GM12892 (cell line): Measurements from ENCODE around the gene ORMDL2. TPM values are rescaled to one million over a fixed set of nuclear protein-coding genes. Genes with fewer than 3 reads are reported as not detected.

Experiments used
- DNase-seq: peaks from one replicate; pipeline ENCODE4 v3.0.0; 2011; ENCODE audit not compliant: insufficient read length
- FAIRE-seq: peaks from 2 replicates; lab custom pipeline; 2011; peaks lifted over from hg19 to GRCh38; lab: Jason Lieb, UNC
- POLR2A ChIP-seq: IDR thresholded peaks from 2 replicates; pipeline ENCODE4 v1.6.1; 2011; ENCODE audit warnings: low read depth, low read length, control low read depth
- POLR2AphosphoS5 ChIP-seq: IDR thresholded peaks from 2 replicates; pipeline ENCODE4 v1.6.1; 2011; ENCODE audit warnings: low read depth, low read length, control low read depth
- TAF1 ChIP-seq: IDR thresholded peaks from 2 replicates; pipeline ENCODE4 v1.6.1; 2011; ENCODE audit warnings: low read depth, mild to moderate bottlenecking, control low read depth, low read length, borderline replicate concordance
- polyA plus RNA-seq: library from polyadenylated mRNA; unstranded; fragments of >200 nt; gene quantifications from one replicate; pipeline ENCODE4 v1.2.1, GENCODE V29; 2012; ENCODE audit warnings: missing spikeins, inconsistent platforms; ENCODE audit not compliant: missing spikeins

The ORMDL2 gene
- 43.4 TPM for polyA plus RNA-seq

- FAIRE-seq (peak; percentile 94), DNase-seq (peak; percentile 90)
- TF ChIP-seq POLR2A (peak; percentile 81), POLR2AphosphoS5 (peak; percentile 91), TAF1 (peak; percentile 81; the same call in 1 of the 2 replicates)
Measured at GRCh38 chr12:55817345-55818139, at the start of gene ORMDL2, which contains the start of gene SARNP. TSS of gene ORMDL2 (plus strand) at chr12:55818041. CDS start at chr12:55819000, 959 bp downstream. TSS of gene SARNP (minus strand) at chr12:55817724. CDS start at chr12:55817701, 23 bp downstream.

GRCh38 chr12:55771736-55772135 is 46.1 kb upstream of the ORMDL2 start:
- no peak for TF ChIP-seq POLR2AphosphoS5
- TF ChIP-seq POLR2A = no peak
- no peak for TF ChIP-seq TAF1
- FAIRE-seq = no peak
- DNase-seq = no peak

GRCh38 chr12:55777856-55778255 is 40.0 kb upstream of the ORMDL2 start:
- no peak for DNase-seq
- FAIRE-seq = no peak
- no peak for TF ChIP-seq POLR2A
- TF ChIP-seq TAF1 = no peak

GRCh38 chr12:55780685-55781084 is 37.2 kb upstream of the ORMDL2 start:
- DNase-seq = no peak
- no peak for TF ChIP-seq POLR2AphosphoS5
- no peak for TF ChIP-seq TAF1
- TF ChIP-seq POLR2A = no peak

GRCh38 chr12:55788546-55788945 is 29.3 kb upstream of the ORMDL2 start:
- no peak for DNase-seq
- TF ChIP-seq TAF1 (no peak), POLR2AphosphoS5 (no peak), POLR2A (no peak)
- no peak for FAIRE-seq

More at GRCh38 chr12:55780685-55781084, 37.2 kb upstream of the ORMDL2 start:
- no peak for FAIRE-seq

GRCh38 chr12:55789171-55789570 is 28.7 kb upstream of the ORMDL2 start:
- FAIRE-seq (no peak), DNase-seq (no peak)
- no peak for TF ChIP-seq TAF1
- no peak for TF ChIP-seq POLR2AphosphoS5
- TF ChIP-seq POLR2A = no peak

- no peak for TF ChIP-seq TAF1
- no peak for TF ChIP-seq POLR2AphosphoS5
- TF ChIP-seq POLR2A = no peak
- no peak for FAIRE-seq
- DNase-seq = no peak
Measured at GRCh38 chr12:55789893-55790292, 27.9 kb upstream of the ORMDL2 start.

- TF ChIP-seq TAF1 (no peak), POLR2A (no peak)
- FAIRE-seq = no peak
Measured at GRCh38 chr12:55795950-55796349, 21.9 kb upstream of the ORMDL2 start.

GRCh38 chr12:55797068-55797467 is 20.8 kb upstream of the ORMDL2 start:
- no peak for TF ChIP-seq TAF1
- TF ChIP-seq POLR2AphosphoS5 = no peak
- TF ChIP-seq POLR2A = no peak
- DNase-seq (no peak), FAIRE-seq (no peak)

More at GRCh38 chr12:55795950-55796349, 21.9 kb upstream of the ORMDL2 start:
- DNase-seq = no peak

- FAIRE-seq = no peak
- no peak for DNase-seq
- TF ChIP-seq POLR2A = no peak
- no peak for TF ChIP-seq TAF1
- no peak for TF ChIP-seq POLR2AphosphoS5
Measured at GRCh38 chr12:55797550-55797949, 20.3 kb upstream of the ORMDL2 start.

GRCh38 chr12:55806982-55807381 is 10.9 kb upstream of the ORMDL2 start:
- TF ChIP-seq TAF1 (no peak), POLR2A (no peak), POLR2AphosphoS5 (no peak)
- no peak for FAIRE-seq
- no peak for DNase-seq

GRCh38 chr12:55809274-55809673 is 8.6 kb upstream of the ORMDL2 start:
- FAIRE-seq = no peak
- DNase-seq = no peak
- TF ChIP-seq POLR2A (no peak), TAF1 (no peak)
